A673 (cell line): ENCODE data around the gene SLC13A5. TPM values are rescaled to one million over a fixed set of nuclear protein-coding genes. Genes with fewer than 3 reads are reported as not detected.

Experiments used
- BruUV-seq: library from RNA; stranded (reverse); fragments of 400-500 nt; replicated peaks from 2 replicates; lab custom pipeline; 2021; lab: Mats Ljungman, UMichigan
- CTCF ChIA-PET: fragments of 300-600 bp; sonication (Branson Sonifier 250); formaldehyde crosslinking; loops from one replicate; lab custom pipeline; 2022; ENCODE audit warnings: antibody characterized with exemption; lab: Charles Lee
- POLR2A ChIA-PET: fragments of 300-600 bp; sonication (Branson Sonifier 250); formaldehyde crosslinking; loops from one replicate; lab custom pipeline; 2022; ENCODE audit warnings: antibody characterized with exemption; ENCODE audit not compliant: low non-redundant PET; lab: Charles Lee
- DNase-seq: peaks from one replicate; pipeline ENCODE4 v3.0.0-alpha.2; 2015; ENCODE audit warnings: low spot score
- H3K27ac ChIP-seq: fragments of 200-600 bp; sonication (generic); 2 replicates; pipeline ENCODE4 v1.5.1; 2016; ENCODE audit warnings: mixed run types, low read depth, mild to moderate bottlenecking, mixed read lengths, antibody characterized with exemption, low read length; ENCODE audit not compliant: poor library complexity, severe bottlenecking
- H3K27me3 ChIP-seq: fragments of 200-600 bp; sonication (generic); replicated peaks from 2 replicates; pipeline ENCODE4 v1.6.1; 2017; ENCODE audit warnings: mixed run types, low read depth, mild to moderate bottlenecking, mixed read lengths, antibody characterized with exemption, low read length; ENCODE audit not compliant: insufficient read depth, poor library complexity
- H3K36me3 ChIP-seq: fragments of 200-600 bp; sonication (generic); 2 replicates; pipeline ENCODE4 v1.6.1; 2016; ENCODE audit warnings: mixed run types, mild to moderate bottlenecking, mixed read lengths, antibody characterized with exemption, low read length; ENCODE audit not compliant: insufficient read depth, poor library complexity, severe bottlenecking
- H3K4me1 ChIP-seq: fragments of 200-600 bp; sonication (generic); 2 replicates; pipeline ENCODE4 v1.6.1; 2017; ENCODE audit warnings: mixed run types, mild to moderate bottlenecking, mixed read lengths, antibody characterized with exemption, low read length; ENCODE audit not compliant: insufficient read depth, poor library complexity, severe bottlenecking
- H3K4me3 ChIP-seq: fragments of 200-600 bp; sonication (generic); 2 replicates; pipeline ENCODE4 v1.5.1; 2016; ENCODE audit warnings: low read depth, mixed run types, mild to moderate bottlenecking, mixed read lengths, low read length; ENCODE audit not compliant: poor library complexity, severe bottlenecking
- H3K9me3 ChIP-seq: fragments of 200-600 bp; sonication (generic); 2 replicates; pipeline ENCODE4 v1.6.1; 2016; ENCODE audit warnings: mixed run types, low read depth, mild to moderate bottlenecking, mixed read lengths, antibody characterized with exemption, low read length; ENCODE audit not compliant: poor library complexity, severe bottlenecking
- EZH2 ChIP-seq: fragments of 200-600 bp; sonication (generic); IDR thresholded peaks from 2 replicates; pipeline ENCODE4 v1.6.1; 2017; ENCODE audit warnings: borderline replicate concordance, low read depth, mild to moderate bottlenecking, mixed read lengths, antibody characterized with exemption, low read length; ENCODE audit not compliant: poor library complexity, severe bottlenecking
- intact Hi-C: fragments of 100-400 bp; cut with micrococcal nuclease; formaldehyde crosslinking; loops from one replicate; pipeline ENCODE4 v1.10.0; 2022; ENCODE audit not compliant: unreplicated experiment
- total RNA-seq: library from RNA; stranded (reverse); gene quantifications from 2 replicates; pipeline ENCODE4 v1.2.3, GENCODE V29; 2021
- TF ChIP-seq, protein P1 (sequence below): fragments of 300-800, 200-600 bp; sonication (generic); conservative IDR thresholded peaks from 2 replicates; pipeline ENCODE4 v1.5.1; 2017; ENCODE audit warnings: low read depth, mild to moderate bottlenecking, antibody characterized with exemption, low read length, moderate library complexity, mixed read lengths

The SLC13A5 gene
- total RNA-seq, 1 experiment from 2014 or later, result not detected

GRCh38 chr17:6702567-6703215, 10.5 kb downstream of the SLC13A5 start:
- Histone ChIP-seq H3K27ac (no peak overlapping the region), H3K9me3 (no peaks in the 10 kb centered on the region), H3K36me3 (no peaks in the 10 kb centered on the region), H3K27me3 (no peaks in the 10 kb centered on the region), H3K4me1 (no peaks in the 10 kb centered on the region), H3K4me3 (no peak overlapping the region)
- BruUV-seq, result no TSS peak
- ChIA-PET CTCF (no interaction called here), POLR2A (no interaction called here)
- intact Hi-C loops, result no loop called here
- no peak for TF ChIP-seq EZH2
- TF ChIP-seq, protein P1, sequence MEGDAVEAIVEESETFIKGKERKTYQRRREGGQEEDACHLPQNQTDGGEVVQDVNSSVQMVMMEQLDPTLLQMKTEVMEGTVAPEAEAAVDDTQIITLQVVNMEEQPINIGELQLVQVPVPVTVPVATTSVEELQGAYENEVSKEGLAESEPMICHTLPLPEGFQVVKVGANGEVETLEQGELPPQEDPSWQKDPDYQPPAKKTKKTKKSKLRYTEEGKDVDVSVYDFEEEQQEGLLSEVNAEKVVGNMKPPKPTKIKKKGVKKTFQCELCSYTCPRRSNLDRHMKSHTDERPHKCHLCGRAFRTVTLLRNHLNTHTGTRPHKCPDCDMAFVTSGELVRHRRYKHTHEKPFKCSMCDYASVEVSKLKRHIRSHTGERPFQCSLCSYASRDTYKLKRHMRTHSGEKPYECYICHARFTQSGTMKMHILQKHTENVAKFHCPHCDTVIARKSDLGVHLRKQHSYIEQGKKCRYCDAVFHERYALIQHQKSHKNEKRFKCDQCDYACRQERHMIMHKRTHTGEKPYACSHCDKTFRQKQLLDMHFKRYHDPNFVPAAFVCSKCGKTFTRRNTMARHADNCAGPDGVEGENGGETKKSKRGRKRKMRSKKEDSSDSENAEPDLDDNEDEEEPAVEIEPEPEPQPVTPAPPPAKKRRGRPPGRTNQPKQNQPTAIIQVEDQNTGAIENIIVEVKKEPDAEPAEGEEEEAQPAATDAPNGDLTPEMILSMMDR, result no peak
- DNase-seq, result no peak

DNA sequence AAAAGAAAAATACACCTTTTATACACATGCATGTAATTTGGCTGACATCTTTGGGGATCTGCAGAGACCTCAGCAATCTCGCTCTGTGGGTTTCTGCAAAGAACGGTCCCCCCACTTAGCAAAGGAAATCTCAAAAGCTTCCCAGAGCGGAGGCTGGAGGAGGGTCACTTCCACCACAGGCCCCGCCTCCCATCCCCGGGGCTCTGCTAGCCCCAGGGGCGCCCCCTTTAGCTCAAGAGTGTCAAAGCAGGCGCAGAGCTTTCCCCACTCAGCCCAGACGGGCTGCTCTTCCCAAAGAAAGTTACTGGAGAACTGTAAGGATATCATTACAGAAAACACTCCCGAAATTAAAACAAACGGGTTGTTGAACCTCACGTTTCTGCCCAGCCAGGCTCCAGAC, 11.4 kb downstream of the SLC13A5 start:
- no peak overlapping the region for H3K27ac ChIP-seq
- peak; percentile 65 for DNase-seq
- ChIA-PET POLR2A (interaction anchor here (0.6 kb wide), 1 partner anchor 32 kb away, joined by 4 read pairs; no protein-coding TSS in a partner anchor), CTCF (interaction anchor here (0.6 to 1.0 kb wide), 3 partner anchors 13 to 122 kb away, joined by 3 to 6 read pairs (median 3); no protein-coding TSS in a partner anchor)
- H3K36me3 ChIP-seq, result no peaks in the 10 kb centered on the region
- H3K9me3 ChIP-seq, result no peaks in the 10 kb centered on the region
- BruUV-seq, result no TSS peak
- no peaks in the 10 kb centered on the region for H3K27me3 ChIP-seq
- TF ChIP-seq, protein P1, result peak; percentile 65
- TF ChIP-seq EZH2, result no peak
- no peak overlapping the region for H3K4me3 ChIP-seq
- no peaks in the 10 kb centered on the region for H3K4me1 ChIP-seq
- intact Hi-C loops, result no loop called here

DNA sequence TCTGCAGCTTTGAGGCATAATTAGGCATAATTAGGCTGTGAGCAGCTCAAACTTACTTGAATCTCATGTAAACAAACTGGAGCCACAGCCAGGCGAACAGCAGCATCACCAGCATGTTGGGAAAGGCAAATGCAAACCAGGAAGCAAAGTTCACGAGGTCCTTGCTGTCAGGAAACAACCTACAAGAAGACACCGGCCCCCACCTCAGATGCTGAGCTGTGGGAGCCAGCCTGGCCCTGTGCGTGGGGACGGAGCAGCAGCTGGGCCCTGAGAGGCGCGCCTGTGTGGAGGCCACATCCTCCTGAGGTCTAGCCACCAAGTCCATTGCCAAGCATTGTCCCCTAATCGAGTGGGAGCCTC, 12.2 kb downstream of the SLC13A5 start:
- Histone ChIP-seq H3K9me3 (no peaks in the 10 kb centered on the region), H3K36me3 (no peaks in the 10 kb centered on the region), H3K4me1 (no peaks in the 10 kb centered on the region), H3K27me3 (no peaks in the 10 kb centered on the region), H3K4me3 (no peak overlapping the region), H3K27ac (no peak overlapping the region)
- TF ChIP-seq, protein P1, result no peak
- no peak for TF ChIP-seq EZH2
- ChIA-PET CTCF (no interaction called here), POLR2A (no interaction called here)
- intact Hi-C loops, result no loop called here
- DNase-seq, result no peak
- BruUV-seq, result no TSS peak
